Measurements from ENCODE around the gene CFHR5.
"Not testable (repeated sequence)": the region's sequence is repeated elsewhere in the genome, so short reads cannot be mapped to it uniquely, and the experiment has no call there.

- TF ChIP-seq CTCF (conservative IDR thresholded peaks at IDR 0.05); ZFX (IDR thresholded peaks at IDR 0.05): not testable (repeated sequence)
These were observed 4.9 kb downstream of the CFHR5 start for GRCh38 chr1:196982247-196982646.

Measured in C4-2B (cell line).